RWPE2 (cell line): ENCODE results near the gene HDGFL2.

Source experiments
- ATAC-seq: fragments of 200-7000 bp; cut with Tn5 transposase; 3 replicates; pipeline ENCODE4 v1.9.1; 2021; ENCODE audit warnings: low read depth
- DNase-seq: peaks from one replicate; pipeline ENCODE4 v3.0.0-alpha.2; 2020; ENCODE audit warnings: low spot score
- H3K27ac ChIP-seq: fragments of 450-650 bp; 2 replicates; pipeline ENCODE4 v1.5.1; 2017; ENCODE audit warnings: mild to moderate bottlenecking; ENCODE audit not compliant: poor library complexity, severe bottlenecking
- H3K27me3 ChIP-seq: fragments of 250-450 bp; sonication (Bioruptor Pico); 2 replicates; pipeline ENCODE4 v1.5.1; 2021; ENCODE audit warnings: mild to moderate bottlenecking, moderate library complexity; ENCODE audit not compliant: insufficient read depth, poor library complexity, severe bottlenecking
- H3K36me3 ChIP-seq: fragments of 250-450 bp; sonication (Bioruptor Pico); 2 replicates; pipeline ENCODE4 v1.5.1; 2020; ENCODE audit warnings: low read depth, mild to moderate bottlenecking, moderate library complexity
- H3K4me1 ChIP-seq: fragments of 250-450 bp; sonication (Bioruptor Pico); 2 replicates; pipeline ENCODE4 v1.5.1; 2021; ENCODE audit warnings: mild to moderate bottlenecking, moderate library complexity; ENCODE audit not compliant: insufficient read depth, poor library complexity, severe bottlenecking
- H3K4me3 ChIP-seq: fragments of 250-450 bp; sonication (Bioruptor Pico); 2 replicates; pipeline ENCODE4 v1.5.1; 2021; ENCODE audit warnings: mild to moderate bottlenecking, moderate library complexity; ENCODE audit not compliant: severe bottlenecking
- H3K9me3 ChIP-seq: fragments of 250-450 bp; sonication (Bioruptor Pico); 2 replicates; pipeline ENCODE4 v1.5.1; 2021; ENCODE audit warnings: mild to moderate bottlenecking, moderate library complexity; ENCODE audit not compliant: severe bottlenecking
- TF ChIP-seq, protein P1 (sequence below): fragments of 450-650 bp; IDR thresholded peaks from one replicate; pipeline ENCODE4 v1.5.1; 2017; ENCODE audit warnings: mild to moderate bottlenecking, moderate library complexity; ENCODE audit not compliant: poor library complexity, severe bottlenecking

HDGFL2 gene

DNA sequence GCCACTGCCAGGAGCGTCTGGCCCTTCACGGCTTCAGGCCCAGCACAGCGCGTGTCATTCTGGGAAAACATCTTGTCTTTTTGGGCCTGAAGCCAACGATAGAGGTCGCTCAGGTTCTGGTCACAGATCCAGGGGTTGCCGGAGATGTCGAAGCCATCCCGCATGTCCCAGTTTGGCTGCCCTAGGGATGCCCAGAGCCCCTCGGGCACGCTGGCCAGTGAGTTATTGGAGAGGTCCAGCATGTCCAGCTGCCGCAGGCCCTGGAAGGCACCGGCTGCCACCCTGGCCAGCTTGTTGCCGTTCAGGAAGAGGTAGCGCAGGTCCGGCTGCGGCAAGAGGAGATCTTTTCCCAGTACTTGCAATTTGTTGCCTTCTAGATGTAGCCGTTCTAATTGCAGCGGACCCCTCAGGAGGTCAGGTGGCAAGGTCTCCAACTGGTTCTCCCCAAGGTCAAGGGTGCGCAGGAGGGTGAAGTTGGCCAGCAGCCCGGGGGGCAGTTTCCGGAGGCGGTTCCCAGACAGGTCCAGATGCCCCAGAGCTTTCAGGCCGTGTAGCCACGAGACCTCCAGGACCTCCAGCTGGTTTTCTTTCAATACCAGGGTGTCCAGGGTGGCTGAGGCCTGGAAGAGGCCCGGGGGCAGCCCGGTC lies 66.0 kb downstream of the HDGFL2 start:
- H3K9me3 ChIP-seq = no peaks in the 10 kb centered on the region
- H3K4me3 ChIP-seq = no peak overlapping the region
- TF ChIP-seq, protein P1, sequence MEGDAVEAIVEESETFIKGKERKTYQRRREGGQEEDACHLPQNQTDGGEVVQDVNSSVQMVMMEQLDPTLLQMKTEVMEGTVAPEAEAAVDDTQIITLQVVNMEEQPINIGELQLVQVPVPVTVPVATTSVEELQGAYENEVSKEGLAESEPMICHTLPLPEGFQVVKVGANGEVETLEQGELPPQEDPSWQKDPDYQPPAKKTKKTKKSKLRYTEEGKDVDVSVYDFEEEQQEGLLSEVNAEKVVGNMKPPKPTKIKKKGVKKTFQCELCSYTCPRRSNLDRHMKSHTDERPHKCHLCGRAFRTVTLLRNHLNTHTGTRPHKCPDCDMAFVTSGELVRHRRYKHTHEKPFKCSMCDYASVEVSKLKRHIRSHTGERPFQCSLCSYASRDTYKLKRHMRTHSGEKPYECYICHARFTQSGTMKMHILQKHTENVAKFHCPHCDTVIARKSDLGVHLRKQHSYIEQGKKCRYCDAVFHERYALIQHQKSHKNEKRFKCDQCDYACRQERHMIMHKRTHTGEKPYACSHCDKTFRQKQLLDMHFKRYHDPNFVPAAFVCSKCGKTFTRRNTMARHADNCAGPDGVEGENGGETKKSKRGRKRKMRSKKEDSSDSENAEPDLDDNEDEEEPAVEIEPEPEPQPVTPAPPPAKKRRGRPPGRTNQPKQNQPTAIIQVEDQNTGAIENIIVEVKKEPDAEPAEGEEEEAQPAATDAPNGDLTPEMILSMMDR = no peak
- H3K27ac ChIP-seq = no peak overlapping the region
- no peaks in the 10 kb centered on the region for H3K36me3 ChIP-seq
- DNase-seq = no peak
- H3K27me3 ChIP-seq = no peaks in the 10 kb centered on the region
- no peaks in the 10 kb centered on the region for H3K4me1 ChIP-seq
- ATAC-seq = no peak

DNA sequence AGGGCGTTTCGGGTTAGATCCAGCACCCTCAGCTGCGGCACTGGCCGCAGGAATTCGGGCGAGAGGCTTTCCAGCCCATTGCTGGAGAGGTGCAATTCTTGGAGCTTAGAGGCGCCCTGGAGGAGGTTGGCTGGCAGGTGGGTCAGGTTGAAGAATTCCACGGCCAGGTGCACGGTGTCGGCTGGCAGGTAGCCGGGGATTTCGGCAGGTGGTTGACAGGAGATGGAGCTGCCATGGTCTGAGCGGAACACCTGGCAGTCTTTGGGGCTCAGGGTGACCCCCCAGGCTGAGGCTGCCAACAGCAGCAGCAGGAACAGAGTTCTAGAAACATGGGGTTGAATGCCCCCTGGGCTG lies 66.5 kb downstream of the HDGFL2 start:
- Histone ChIP-seq H3K4me3 (no peak overlapping the region), H3K9me3 (no peaks in the 10 kb centered on the region), H3K4me1 (no peaks in the 10 kb centered on the region), H3K27ac (no peak overlapping the region), H3K27me3 (no peaks in the 10 kb centered on the region), H3K36me3 (no peaks in the 10 kb centered on the region)
- TF ChIP-seq, protein P1 = no peak
- ATAC-seq (no peak), DNase-seq (no peak)

DNA sequence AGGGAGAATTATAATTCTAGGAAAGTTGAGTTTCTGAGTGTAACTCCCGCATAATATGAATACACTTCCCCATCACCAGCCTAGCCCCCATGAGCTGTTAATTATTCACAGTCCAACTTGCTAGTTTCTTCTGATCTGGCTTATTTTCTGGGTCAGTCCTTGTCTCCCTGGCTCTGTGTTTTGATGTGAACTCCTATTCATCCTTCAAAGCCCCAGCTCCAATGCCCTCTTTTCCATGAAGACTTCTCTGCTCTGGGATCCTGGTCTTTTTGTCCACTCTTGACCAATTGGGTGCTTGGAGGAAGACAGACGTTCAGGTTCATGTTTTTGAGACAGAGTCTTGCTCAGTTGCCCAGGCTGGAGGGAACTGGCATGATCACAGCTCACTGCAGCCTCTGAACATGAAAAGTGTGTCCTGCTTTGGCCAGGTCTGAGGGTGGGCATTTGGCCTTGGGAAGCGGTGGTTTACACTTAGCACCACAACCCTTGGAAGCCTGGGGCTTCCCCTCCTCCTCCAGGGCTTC lies 67.1 kb downstream of the HDGFL2 start:
- Histone ChIP-seq H3K36me3 (no peaks in the 10 kb centered on the region), H3K27me3 (no peaks in the 10 kb centered on the region), H3K4me1 (no peaks in the 10 kb centered on the region), H3K27ac (no peak overlapping the region), H3K4me3 (no peak overlapping the region), H3K9me3 (no peaks in the 10 kb centered on the region)
- no peak for DNase-seq
- TF ChIP-seq, protein P1 = no peak
- ATAC-seq = no peak

DNA sequence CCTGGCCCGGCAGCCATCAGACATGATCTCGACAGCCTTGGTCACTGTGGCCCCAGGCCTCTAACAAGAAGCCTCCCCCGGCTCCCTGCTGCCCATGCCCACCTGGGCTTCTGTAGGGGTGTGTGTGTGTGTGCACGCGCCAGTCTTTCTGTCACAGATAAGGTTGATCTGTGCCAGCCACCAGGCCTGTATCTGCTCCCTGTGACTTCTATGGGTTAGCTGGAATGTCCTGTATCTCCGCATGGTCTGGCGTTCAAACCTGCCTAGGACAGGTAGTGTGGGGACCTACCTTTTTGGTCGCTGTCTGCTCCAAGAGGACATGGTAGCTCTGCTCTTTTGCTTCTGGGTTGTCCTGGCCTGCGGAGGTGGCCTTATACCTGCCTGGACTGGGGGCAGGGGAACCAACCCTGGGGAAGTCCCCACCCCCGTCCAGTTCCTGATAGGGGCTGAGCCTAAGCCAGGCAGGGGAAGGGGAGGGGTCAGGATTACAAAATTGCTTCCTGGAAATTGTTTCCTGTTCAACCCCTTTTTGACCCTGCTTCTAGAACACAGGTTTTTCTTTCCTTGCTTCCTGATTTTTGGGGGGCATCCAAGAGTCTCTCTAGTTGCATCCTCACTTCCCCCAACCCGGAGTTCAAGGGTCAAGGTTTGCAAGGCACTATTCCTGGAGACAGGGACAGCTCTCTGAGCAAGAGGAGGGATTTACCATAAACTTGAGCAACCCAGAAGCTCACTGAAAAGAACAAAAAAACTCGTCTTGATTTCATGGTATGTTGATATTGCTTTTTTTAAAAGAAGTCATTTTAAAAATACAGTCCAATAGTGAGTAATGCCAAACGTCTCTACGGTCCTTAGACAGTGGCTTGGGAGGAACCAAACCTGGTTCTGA lies 67.8 kb downstream of the HDGFL2 start, which contains the start of gene LRG1:
LRG1 (minus strand) TSS at position 344 of the 889 bp plus-strand sequence; CDS start at position 321, 23 bp downstream.
- no peak within 1 kb of the TSS for H3K27ac ChIP-seq
- no peaks in the 10 kb centered on the region for H3K9me3 ChIP-seq
- no peak for ATAC-seq
- H3K27me3 ChIP-seq = no peaks in the 10 kb centered on the region
- DNase-seq = no peak
- H3K4me1 ChIP-seq = no peaks in the 10 kb centered on the region
- H3K36me3 ChIP-seq = no peaks in the 10 kb centered on the region
- TF ChIP-seq, protein P1 = no peak
- H3K4me3 ChIP-seq = no peak within 1 kb of the TSS
